Colonic mucosa (tissue), 4 donors: ENCODE data around the gene RAP1GDS1. TPM values are rescaled to one million over a fixed set of nuclear protein-coding genes. Genes with fewer than 3 reads are reported as not detected.

Experiments used
- DNase-seq: peaks from one replicate; pipeline ENCODE4 v3.0.0-alpha.2; 2020
- H3K27ac ChIP-seq: fragments of 200-600 bp; one replicate; pipeline ENCODE4 v1.8.0; 2021
- H3K27me3 ChIP-seq: fragments of 200-600 bp; one replicate; pipeline ENCODE4 v1.8.0; 2021
- H3K36me3 ChIP-seq: fragments of 200-600 bp; one replicate; pipeline ENCODE4 v1.8.0; 2021
- H3K4me1 ChIP-seq: fragments of 200-600 bp; one replicate; pipeline ENCODE4 v1.8.0; 2021; ENCODE audit warnings: mild to moderate bottlenecking
- H3K4me3 ChIP-seq: fragments of 200-600 bp; one replicate; pipeline ENCODE4 v1.8.0; 2021
- H3K9ac ChIP-seq, 2 donors: one replicate each; pipeline ENCODE4 v1.7.0; 2013; ENCODE audit warnings: control low read depth in 2 of 2, low read depth in 2 of 2, low read length in 2 of 2
- H3K9me3 ChIP-seq: fragments of 200-600 bp; one replicate; pipeline ENCODE4 v1.8.0; 2021
- intact Hi-C: fragments of 100-400 bp; cut with DNase I; formaldehyde crosslinking; loops from one replicate; pipeline ENCODE4 v1.14.1; 2022
- total RNA-seq, 2 donors: library from RNA; stranded (reverse); fragmentation: NEBNext Ultra II Directional in 1 of 2; extraction: Animal tissue kit (Norgen Biotek cat#: 25700) in 1 of 2; gene quantifications; one replicate each; pipeline ENCODE4 v1.2.1, GENCODE V29; 2021
- TF ChIP-seq, protein P1 (sequence below): fragments of 200-600 bp; IDR thresholded peaks from one replicate; pipeline ENCODE4 v1.8.0; 2022; ENCODE audit warnings: antibody characterized with exemption, mild to moderate bottlenecking
- donor health status: healthy.
- donor health status: DM: no; HTN: no; CAD: no.
- donor health status: DM: no; HTN: no; CAD: no.

RAP1GDS1 gene
- total RNA-seq, 2 donors from 2014 or later, result 38.4 to 42.3 TPM

DNA sequence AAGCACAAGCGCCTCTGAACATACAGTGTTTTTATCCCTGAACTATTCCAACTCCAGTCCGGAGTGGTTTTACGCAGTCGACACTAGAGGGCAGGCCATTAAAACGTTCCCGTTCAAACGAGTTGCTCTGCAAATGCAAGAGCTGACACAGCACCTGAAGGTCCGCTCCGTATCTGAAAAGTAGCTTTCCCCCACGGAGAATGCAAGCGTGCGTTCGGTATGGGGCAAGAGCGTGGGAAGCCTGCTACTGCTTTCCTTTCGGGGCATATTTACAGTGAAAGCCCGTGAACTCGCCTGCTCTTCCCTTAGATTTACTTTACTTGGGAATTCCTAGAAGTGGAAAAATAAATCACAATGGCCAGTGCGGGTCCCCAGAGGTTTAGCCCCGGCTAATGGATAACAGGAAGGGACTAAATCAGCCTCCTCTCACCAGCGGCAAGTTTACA is 206.5 kb downstream of the RAP1GDS1 start:
- H3K27me3 ChIP-seq, result no peaks in the 10 kb centered on the region
- no peaks in the 10 kb centered on the region for H3K9me3 ChIP-seq
- H3K27ac ChIP-seq, result no peak overlapping the region
- peak overlapping the region; percentile 19 for H3K4me3 ChIP-seq
- TF ChIP-seq, protein P1, sequence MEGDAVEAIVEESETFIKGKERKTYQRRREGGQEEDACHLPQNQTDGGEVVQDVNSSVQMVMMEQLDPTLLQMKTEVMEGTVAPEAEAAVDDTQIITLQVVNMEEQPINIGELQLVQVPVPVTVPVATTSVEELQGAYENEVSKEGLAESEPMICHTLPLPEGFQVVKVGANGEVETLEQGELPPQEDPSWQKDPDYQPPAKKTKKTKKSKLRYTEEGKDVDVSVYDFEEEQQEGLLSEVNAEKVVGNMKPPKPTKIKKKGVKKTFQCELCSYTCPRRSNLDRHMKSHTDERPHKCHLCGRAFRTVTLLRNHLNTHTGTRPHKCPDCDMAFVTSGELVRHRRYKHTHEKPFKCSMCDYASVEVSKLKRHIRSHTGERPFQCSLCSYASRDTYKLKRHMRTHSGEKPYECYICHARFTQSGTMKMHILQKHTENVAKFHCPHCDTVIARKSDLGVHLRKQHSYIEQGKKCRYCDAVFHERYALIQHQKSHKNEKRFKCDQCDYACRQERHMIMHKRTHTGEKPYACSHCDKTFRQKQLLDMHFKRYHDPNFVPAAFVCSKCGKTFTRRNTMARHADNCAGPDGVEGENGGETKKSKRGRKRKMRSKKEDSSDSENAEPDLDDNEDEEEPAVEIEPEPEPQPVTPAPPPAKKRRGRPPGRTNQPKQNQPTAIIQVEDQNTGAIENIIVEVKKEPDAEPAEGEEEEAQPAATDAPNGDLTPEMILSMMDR, result peak; percentile 64
- intact Hi-C loops, result loop anchor here (5.0 to 10.0 kb wide), 4 partner anchors 367 to 997 kb away; no protein-coding TSS in a partner anchor
- peaks cover 3% of the 10 kb centered on the region for H3K4me1 ChIP-seq
- peak; percentile 80 for DNase-seq
- no peaks in the 10 kb centered on the region for H3K36me3 ChIP-seq
- peak overlapping the region in 1 of 2 donors; percentile 33 for H3K9ac ChIP-seq

DNA sequence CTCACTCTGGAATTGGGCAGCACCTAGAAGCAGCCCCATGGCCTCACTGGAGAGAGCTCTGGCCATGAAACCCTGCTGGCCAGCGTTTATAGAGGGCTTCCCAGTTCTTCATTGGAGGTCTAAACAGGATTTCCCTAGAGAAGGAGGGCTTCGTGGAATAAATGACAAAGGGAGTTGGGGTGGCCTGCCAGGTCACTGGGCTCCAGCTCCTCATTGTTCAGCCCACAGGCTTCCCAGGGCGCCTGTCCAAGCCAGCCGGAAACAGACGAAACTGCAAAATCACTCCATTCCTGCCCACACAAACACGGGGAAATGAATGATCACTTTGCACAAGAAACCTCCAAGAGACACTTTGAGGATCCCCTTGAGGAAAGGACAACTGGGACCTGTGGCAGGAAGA is 207.5 kb downstream of the RAP1GDS1 start:
- Histone ChIP-seq H3K27me3 (no peaks in the 10 kb centered on the region), H3K9me3 (no peaks in the 10 kb centered on the region), H3K4me1 (peaks cover 3% of the 10 kb centered on the region), H3K4me3 (no peak overlapping the region), H3K9ac (no peak overlapping the region), H3K27ac (no peak overlapping the region), H3K36me3 (no peaks in the 10 kb centered on the region)
- intact Hi-C loops, result loop anchor here (5.0 to 10.0 kb wide), 4 partner anchors 366 to 996 kb away; no protein-coding TSS in a partner anchor
- TF ChIP-seq, protein P1, result no peak
- DNase-seq, result no peak

DNA sequence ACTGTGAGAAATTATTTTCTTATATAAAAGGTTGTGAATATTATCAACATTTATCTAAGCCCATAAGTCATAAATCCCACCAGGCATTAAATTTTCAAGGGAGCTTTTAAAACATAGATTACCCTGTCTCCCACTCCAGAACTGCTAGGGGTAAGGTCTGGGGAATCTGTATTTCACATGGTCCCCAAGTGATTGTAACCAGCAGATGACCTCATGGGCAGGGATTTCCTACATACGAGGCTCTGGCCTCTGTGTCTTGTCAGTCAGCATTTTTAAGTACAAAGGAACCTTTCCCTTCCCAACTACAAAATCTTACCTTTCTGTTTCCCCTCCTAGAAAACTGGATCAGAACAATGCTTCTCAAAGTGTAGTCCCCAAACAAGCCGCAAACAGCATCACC is 208.6 kb downstream of the RAP1GDS1 start:
- no peak overlapping the region for H3K9ac ChIP-seq
- H3K27me3 ChIP-seq, result no peaks in the 10 kb centered on the region
- TF ChIP-seq, protein P1, result no peak
- no peaks in the 10 kb centered on the region for H3K36me3 ChIP-seq
- DNase-seq, result no peak
- H3K4me1 ChIP-seq, result peaks cover 3% of the 10 kb centered on the region
- no peak overlapping the region for H3K27ac ChIP-seq
- intact Hi-C loops, result loop anchor here (5.0 to 10.0 kb wide), 4 partner anchors 365 to 995 kb away; no protein-coding TSS in a partner anchor
- no peaks in the 10 kb centered on the region for H3K9me3 ChIP-seq
- no peak overlapping the region for H3K4me3 ChIP-seq

DNA sequence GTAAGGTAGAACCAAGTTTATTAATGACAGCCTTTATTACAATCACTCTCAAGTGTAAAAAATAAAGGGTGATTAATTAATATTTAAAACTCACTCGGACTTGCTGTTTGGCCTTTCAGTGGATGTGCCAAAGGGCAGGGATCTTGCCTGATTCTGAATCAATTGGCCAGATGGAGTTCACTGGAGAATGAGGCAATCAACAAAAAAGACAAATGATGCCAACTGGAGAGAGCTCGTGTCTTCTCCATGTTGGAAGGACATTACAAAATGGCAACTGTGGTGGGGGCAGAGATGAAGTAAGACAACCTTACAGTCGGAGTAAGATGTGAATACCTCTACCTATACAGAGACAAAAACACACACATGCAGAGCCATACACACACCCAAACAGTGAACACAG is 209.2 kb downstream of the RAP1GDS1 start:
- H3K9me3 ChIP-seq, result no peaks in the 10 kb centered on the region
- no peaks in the 10 kb centered on the region for H3K36me3 ChIP-seq
- H3K9ac ChIP-seq, result no peak overlapping the region
- H3K4me3 ChIP-seq, result no peak overlapping the region
- H3K27me3 ChIP-seq, result no peaks in the 10 kb centered on the region
- H3K4me1 ChIP-seq, result peaks cover 3% of the 10 kb centered on the region
- TF ChIP-seq, protein P1, result no peak
- DNase-seq, result no peak
- no peak overlapping the region for H3K27ac ChIP-seq
- intact Hi-C loops, result no loop called here

DNA sequence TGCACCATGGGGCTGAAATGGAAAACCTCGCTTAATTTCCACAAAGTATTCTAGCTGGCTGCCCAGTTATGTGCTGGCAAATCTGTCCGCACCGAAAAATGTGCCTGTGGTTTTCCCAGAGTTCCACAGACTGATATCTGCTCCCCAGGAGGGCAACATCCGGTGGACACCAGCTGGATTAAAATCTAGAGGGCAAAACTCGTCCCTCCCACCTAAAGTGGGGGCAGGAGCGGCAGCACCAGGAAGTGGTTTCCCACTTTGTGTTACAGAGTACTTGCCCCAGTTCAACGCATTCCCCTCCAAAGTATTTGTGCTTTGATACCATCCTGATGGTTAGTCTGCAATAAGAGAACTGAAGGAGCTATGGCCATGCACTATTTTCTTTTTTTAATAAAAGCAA is 209.6 kb downstream of the RAP1GDS1 start:
- intact Hi-C loops, result no loop called here
- no peaks in the 10 kb centered on the region for H3K9me3 ChIP-seq
- no peak overlapping the region for H3K4me3 ChIP-seq

More for the DNA sequence above, 209.6 kb downstream of the RAP1GDS1 start:
- no peaks in the 10 kb centered on the region for H3K36me3 ChIP-seq
- H3K9ac ChIP-seq, result no peak overlapping the region
- TF ChIP-seq, protein P1, result no peak
- peaks cover 3% of the 10 kb centered on the region for H3K4me1 ChIP-seq
- no peak for DNase-seq
- H3K27me3 ChIP-seq, result no peaks in the 10 kb centered on the region
- H3K27ac ChIP-seq, result no peak overlapping the region
